Iris pigment epithelial cell (primary cell): Measurements from ENCODE around the gene ARID3A.
A peak's percentile ranks its signal among the peaks of the same experiment; 100 is the strongest.

Experiments
- DNase-seq: peaks from one replicate; pipeline ENCODE4 v3.0.0-alpha.2; 2011; ENCODE audit warnings: low read depth

ARID3A gene

DNA sequence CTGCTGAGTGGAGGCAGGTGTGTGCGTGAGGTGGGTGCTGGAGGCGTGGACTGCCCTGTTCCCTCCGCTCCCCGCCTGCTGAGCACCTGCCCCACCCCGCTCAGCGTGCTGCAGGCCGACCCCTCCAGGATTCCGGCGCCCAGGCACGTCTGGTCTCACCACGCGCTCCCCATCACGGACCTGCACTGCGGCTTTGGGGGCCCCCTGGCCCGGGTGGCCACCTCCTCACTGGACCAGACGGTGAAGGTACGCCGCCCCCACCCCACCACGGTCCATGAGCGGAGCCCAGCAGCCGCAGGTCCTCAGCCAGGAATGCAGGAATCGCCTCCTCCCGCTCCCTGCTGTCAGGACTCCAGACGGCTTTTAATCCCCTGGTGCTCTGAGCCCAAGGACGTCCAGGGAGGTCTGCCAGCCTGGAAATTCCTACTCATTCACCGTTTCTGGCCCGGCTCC lies 64.3 kb downstream of the ARID3A start:
- DNase-seq, result no peak

DNA sequence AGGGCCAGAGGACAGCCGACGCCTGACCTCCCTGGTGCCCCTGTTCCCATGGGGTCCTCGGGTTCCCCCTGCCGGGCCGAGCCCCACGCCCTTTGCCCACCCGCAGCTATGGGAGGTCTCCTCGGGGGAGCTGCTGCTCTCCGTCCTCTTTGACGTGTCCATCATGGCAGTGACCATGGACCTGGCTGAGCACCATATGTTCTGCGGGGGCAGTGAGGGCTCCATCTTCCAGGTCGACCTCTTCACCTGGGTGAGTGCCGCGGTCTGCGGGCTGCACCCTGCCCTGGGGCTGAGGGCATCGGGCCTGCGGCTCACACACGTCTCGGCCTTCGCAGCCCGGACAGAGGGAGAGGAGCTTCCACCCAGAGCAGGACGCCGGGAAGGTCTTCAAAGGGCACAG lies 64.9 kb downstream of the ARID3A start:
- no peak for DNase-seq

DNA sequence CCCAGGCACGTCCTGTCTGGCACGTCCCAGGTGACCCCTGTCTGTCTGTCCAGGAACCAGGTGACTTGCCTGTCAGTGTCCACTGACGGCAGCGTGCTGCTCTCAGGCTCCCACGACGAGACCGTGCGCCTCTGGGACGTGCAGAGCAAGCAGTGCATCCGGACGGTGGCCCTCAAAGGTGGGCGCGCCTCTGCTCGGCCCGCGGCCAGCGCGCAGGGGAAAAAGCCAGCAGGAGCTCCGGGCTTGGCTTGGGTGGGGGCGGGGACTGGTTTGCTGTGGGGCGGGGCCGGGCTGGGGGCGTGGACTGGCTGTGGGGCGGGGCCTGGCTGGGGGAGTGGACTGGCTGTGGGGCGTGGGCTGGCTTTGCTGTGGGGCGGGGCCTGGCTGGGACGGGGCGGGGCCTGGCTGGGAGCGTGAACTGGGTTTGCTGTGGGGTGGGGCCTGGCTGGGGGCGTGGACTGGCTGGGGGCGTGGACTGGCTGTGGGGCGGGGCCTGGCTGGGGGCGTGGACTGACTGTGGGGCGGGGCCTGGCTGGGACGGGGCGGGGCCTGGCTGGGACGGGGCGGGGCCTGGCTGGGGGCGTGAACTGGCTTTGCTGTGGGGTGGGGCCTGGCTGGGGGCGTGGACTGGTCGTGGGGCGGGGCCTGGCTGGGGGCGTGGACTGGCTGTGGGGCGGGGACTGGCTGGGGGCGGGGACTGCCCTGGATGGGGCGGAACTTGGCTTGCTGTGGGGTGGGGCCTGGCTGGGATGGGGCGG lies 65.5 kb downstream of the ARID3A start:
- DNase-seq, result peak; percentile 67

DNA sequence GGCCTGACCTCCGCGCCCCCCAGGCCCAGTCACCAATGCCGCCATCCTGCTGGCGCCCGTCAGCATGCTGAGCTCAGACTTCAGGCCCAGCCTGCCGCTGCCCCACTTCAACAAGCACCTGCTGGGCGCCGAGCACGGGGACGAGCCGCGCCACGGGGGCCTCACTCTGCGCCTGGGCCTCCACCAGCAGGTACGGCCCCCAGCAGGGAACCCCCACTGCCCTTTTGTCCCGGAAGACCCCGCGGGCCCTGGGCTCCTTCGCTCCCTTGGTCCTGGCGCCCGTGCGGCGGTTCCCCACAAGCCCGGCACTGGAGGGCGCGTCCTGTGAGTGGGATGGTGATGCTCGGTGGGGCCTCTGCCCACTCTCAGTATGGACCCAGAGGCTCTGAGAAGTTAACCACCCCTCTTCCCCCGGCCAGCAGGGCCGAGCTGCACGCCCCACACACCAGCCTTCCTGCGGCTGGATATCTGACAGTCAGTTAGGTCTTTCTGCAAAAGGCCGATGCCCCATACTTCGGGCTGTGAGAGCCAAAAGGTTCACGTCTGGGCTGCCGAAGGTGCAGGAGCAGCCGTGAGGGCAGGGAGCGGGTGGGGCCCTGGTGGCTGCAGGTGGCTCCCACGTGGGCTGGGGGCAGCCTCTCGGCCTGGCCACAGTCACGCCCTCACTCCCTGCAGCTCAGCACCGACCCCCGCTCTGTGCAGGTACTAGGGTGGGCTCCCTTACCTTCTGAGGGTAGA lies 66.3 kb downstream of the ARID3A start:
- DNase-seq, result no peak

DNA sequence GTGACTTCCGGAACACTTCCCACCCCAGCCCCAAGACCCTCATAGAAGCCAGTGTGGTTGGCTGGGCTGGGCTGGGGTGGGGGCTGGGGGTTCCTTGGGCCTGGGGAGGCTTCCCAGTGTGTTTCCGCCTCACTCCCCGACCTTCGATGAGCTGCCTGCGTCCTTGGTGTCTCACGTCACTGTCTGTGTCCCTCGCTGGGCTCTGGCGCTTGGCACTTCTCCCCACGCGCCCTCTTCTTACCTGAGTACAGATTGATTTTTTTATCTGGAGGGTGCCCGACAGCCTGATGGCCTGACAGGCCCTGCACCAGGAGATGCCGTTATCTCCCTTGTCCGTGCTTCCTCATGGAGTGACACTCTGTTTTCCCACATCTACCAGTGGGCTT lies 66.8 kb downstream of the ARID3A start:
- no peak for DNase-seq

DNA sequence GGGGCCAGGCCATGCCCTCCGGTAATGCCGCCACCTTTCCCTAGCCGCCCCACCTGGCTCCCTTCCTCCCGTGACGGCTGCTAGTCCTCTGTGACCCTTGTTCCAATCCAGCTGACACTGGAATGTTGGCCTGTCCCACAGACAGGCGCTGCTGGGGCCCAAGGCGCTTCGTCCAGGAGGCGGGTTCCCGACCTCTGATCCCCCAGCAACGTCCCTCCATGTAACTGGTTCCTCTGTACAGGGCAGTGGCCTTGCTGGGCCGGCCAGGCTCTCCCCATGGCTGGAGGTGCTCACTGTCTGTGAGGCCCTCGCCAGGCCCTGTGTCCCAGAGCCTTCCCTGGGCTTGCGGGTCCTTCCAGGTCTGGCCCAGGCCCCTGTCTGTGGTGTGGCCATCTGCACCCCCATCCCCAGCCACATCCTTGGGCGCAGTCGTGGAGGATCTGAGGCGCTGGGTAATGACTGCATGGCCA lies 67.6 kb downstream of the ARID3A start:
- no peak for DNase-seq

DNA sequence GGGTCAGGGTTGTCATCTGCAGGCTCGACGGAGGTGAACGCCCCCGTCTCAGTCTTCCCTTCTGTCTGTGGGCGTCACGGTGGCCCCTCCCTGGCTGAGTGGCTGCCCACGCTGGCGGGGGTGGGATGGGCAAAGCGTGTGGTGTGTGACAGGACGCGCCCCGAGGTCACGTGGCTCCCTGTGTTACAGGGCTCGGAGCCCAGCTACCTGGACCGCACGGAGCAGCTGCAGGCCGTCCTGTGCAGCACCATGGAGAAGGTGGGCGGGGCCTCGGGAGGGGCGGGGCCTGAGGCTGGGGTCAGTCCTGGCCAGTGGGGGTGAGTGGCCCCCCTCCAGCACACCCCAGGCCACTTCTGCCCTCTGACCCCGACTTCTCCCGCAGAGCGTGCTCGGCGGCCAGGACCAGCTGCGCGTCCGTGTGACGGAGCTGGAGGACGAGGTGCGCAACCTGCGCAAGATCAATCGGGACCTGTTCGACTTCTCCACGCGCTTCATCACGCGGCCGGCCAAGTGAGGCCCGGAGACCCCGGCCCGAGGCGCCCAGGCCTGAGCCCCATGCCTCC lies 68.1 kb downstream of the ARID3A start:
- DNase-seq, result no peak

DNA sequence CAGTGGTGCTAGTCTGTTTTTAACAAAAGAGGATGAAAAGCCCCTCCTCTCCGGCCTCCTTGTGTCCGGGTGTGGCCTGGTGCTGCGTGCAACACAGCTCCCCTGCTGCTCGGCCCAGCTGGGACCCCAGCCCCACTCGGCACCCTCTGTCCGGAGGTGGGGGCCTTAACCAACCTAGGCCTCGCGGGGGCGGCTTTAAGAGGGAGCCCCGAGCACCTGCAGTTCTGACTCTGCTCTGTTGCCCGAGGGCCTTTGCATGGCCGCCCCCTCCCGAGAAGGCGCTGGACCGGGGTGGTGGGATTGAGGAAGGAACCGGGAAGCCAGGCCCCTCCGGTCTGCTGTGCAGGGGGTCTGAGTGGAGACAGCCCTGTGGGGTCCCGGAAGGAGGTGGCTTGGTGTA lies 68.7 kb downstream of the ARID3A start:
- DNase-seq, result no peak

DNA sequence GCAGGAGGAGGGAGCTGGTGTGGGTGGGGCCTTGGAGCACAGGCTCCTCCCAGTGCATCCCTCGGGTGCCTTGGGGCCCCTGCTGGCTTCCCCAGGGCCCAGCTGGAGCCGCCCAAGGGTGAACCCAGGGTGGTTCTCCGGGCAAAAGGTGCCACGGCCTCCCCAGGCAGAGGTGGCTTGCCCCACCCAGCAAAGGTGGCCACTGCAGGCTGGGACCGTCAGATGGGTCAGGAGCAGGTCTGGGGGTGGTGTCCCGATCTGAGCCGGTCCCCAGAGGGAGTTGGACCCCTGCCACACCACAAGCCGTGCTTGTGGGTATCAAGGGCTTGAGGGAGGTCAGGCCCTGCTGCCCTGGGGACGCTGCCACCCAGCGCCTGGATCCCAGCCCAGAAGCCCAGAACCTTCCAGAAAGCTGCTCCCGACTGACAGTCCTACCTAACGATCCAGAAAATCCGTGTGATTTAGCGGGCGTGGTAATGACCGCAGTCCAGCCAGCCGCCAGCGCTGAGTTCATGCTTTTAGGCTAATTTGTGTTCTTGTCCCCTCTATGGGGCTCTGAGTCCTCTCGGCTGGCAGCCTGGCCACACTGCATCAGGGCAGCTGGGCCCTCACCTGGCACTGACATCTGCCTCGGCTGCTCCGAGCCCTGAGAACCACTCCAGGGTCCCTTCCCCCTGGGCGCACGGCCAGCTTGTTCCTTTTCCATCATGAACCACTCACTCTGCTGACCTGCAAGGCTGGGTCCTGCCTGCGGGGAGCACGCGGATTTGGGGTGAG lies 69.4 kb downstream of the ARID3A start:
- no peak for DNase-seq

DNA sequence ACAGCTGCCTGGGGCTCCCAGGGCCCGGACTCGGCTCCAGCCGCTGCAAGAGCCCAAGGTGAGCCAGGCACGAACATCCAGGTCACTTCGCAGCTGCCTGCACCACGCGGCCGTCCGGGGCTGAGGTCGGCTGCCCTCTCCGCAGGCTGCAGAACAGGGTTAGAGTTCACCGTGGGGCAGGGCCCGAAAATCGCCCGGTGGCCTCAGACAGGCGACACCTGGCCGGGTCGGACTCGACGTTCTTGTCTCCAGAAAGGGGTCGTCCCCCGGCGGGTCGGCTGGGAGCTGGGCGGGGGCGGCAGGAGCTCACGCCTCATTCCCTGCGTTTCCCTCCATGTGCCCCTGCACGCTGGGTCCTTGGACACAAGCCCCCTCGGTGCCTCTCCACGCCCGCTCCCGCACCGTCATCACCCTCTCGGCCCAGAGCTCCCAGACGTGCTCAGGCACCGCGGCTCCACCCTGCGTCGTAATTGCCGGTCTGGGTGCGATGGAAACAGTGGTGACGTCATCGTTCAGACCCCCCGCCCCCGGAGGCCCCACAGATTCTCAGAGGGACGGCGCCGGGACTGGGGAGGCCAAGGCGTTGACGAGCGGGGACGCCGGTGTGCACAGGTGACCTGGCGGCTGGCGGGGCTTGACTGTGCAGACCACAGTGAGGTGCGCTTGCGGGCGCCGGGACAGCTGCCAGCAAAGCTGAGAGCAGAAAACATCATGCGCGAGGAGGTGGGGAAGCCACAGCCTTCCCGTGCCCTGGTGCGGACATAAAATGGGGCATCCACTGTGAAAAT lies 70.4 kb downstream of the ARID3A start:
- peak; percentile 56 for DNase-seq

DNA sequence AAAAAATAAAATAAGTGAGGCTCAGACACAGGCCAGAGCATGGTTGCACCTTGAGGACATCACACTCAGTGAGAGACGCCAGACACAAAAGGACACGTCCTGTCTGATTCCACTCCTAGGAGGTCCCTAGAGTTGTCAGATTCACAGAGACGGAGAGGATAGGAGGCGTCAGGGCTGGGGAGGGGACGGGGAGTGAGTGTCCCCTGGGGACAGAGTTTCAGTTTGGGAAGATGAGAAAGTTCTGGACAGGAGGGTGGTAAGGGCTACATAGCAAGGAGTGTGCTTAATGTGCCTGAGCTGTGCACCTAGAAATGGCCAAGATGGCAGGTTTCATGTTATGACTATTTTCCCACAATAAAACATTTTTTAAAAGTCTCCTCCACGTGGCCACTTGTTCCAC lies 72.2 kb downstream of the ARID3A start:
- DNase-seq, result no peak

DNA sequence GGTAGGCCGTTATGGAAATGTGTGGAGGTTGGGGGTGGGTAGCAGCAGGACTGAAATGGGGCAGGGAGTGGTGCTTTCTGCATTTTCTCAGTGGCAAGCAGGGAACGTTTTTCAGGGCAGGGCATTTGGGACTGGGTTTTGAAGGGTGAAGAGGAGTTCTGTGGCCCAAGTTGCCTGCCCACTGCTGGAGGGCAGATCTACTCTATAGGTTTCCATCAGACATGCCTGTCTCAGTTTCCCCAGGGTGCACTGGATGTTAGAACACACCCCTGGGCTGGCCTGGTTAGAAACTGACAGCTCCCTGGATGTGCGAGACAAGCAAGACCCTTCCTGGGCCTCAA lies 73.5 kb downstream of the ARID3A start:
- no peak for DNase-seq

DNA sequence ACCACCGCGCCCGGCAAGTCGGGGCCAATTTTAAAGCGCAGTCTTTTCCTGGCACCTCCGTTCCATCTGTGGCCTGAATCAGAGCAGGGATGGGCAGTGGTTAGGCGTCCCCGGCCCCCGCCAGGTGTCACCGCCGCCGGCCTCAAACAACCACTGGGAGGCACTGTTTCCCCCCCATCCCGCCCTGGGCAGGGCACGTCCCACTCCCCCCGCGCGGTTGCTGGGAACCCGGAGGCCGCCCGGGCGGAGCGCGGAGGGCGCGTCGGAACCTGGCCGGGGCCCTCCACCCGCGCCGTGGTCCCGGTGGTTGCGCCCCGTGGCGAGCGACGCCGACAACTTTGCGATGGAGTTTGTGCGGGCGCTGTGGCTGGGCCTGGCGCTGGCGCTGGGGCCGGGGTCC lies 74.3 kb downstream of the ARID3A start, which contains the start of gene GRIN3B:
Gene GRIN3B, plus strand, starts transcription at position 325 of the 400 bp plus-strand sequence. Its CDS starts 19 bp downstream, at position 344.
- DNase-seq, result no peak

DNA sequence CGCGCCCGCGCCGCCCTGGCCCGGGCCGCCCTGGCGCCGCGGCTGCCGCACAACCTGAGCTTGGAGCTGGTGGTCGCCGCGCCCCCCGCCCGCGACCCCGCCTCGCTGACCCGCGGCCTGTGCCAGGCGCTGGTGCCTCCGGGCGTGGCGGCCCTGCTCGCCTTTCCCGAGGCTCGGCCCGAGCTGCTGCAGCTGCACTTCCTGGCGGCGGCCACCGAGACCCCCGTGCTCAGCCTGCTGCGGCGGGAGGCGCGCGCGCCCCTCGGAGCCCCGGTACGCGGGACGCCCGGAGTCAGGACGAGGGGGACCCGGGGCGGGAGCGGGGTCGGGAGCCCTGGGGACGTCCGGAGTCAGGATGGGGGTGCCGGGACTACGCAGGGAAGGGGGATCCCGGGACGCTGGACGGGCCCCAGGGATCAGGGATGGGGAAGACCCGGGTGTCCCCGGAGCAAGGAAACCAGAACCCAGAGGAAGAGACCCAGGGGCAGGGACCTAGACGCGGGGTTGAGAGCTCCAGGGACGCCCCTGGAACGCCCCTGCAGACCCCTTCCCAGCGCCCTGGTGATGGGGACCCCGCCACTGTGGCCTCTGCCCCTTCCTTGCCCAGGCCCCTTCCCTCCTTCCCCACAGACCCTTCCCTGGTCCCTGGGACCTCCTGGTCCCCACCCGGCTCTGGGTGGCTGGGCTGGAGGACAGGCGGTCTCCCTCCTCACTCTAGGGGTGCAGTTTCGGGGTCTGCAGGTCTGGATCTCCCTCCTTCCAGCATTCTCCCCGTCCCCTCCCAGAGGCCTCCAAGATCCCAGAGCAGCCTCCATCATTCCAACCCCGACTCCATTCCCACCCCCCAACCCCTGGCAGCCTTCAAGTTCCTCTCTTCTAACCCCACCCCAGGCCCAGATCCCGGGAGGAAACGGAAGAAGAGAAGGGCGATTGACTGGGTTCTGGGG lies 75.0 kb downstream of the ARID3A start:
- DNase-seq, result no peak

DNA sequence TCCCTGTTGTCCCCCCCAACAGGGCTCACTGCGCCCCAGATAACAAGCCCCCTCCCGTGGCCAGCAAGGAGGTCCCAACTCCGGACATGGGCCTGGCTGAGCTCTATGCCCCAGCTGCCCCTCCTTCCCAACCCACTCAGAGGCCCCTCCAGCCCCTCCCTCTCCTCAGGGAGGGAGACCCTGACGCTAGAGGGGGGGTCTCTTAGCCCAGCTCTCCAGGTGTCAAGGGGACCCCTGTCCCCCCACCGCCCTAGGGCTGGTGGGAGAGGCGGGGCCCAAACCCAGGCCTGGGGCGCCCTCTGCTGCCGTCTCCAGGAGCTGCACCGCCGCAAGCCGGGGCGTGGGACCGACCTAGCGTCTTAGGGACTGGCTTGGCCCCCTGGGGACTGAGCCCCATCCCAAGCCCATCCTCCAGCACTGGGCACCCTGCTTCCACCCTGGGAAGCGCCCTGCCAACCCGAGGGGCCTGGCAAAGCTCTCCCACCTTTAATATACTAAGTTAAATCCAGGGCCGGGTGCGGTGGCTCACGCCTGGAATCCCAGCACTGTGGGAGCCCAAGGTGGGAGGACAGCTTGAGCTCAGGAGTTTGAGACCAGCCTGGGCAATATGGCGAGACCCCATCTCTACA lies 75.8 kb downstream of the ARID3A start:
- no peak for DNase-seq

DNA sequence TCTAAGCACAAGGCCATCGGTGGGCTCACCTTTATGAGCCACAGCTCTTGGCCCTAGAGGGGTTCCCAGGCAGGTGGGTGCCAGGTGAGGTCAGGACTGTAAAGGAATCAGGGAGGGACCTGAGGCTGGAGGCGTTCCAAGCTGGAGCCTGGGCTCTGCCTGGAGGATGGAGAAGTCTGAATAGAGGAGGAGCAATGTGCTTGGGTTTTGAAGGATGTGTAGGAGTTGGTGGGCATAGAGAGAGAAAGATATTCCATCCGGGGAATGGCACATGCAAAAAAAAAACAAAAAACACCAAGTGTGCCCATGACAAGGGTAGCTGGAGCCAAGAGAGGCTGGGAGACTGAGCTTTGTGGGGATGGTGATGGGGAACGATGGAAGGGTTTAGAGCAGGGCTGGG lies 76.8 kb downstream of the ARID3A start:
- DNase-seq, result no peak

DNA sequence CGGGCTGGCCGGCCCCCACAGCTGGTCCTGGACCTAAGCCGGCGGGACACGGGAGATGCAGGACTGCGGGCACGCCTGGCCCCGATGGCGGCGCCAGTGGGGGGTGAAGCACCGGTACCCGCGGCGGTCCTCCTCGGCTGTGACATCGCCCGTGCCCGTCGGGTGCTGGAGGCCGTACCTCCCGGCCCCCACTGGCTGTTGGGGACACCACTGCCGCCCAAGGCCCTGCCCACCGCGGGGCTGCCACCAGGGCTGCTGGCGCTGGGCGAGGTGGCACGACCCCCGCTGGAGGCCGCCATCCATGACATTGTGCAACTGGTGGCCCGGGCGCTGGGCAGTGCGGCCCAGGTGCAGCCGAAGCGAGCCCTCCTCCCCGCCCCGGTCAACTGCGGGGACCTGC lies 77.4 kb downstream of the ARID3A start:
- DNase-seq, result no peak

DNA sequence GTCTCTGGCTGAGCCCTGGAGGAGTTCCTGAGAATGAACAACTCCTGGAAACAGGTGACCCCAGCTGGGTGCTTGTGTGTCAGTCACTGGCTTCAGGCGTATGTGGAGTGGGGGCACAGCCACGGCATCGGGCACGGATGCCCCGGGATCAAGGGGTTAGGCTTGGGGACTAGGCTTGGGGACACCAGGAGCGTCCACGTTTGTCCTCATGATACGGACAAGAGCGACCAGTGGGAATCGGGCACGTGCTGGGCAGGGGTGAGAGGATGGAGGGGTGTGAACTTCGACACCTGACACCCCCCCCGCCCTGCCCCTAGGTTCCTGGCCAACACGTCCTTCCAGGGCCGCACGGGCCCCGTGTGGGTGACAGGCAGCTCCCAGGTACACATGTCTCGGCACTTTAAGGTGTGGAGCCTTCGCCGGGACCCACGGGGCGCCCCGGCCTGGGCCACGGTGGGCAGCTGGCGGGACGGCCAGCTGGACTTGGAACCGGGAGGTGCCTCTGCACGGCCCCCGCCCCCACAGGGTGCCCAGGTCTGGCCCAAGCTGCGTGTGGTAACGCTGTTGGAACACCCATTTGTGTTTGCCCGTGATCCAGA lies 78.5 kb downstream of the ARID3A start:
- DNase-seq, result no peak
